Measurements from ENCODE around the gene GLRA2. TPM values are rescaled to one million over a fixed set of nuclear protein-coding genes. Genes with fewer than 3 reads are reported as not detected.
"Not testable (repeated sequence)": the region's sequence is repeated elsewhere in the genome, so short reads cannot be mapped to it uniquely, and the experiment has no call there.

The GLRA2 gene
- polyA plus RNA-seq, 1 of the 3 experiments (the other 2 are of a cell fraction): not detected

DNA sequence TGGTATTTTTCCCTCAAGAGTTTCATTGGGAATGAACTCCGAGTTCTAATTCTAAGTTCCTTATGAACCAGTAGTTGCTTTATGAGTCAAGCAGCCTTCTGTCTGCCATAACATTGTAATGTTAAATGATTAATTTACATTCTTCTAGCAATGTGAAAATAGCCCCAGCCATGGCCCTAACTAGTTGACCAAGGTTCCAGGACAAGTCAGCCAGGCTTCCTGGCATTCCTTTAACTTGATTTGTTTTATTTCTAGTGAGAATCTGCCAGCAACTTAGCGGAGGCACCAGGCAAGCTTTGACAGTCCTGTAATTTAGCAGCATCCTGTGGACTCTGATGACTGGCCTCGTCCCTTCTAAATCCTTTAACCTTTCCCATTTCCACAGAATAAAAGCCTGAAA, 69.0 kb downstream of the GLRA2 start:
- ChIA-PET POLR2A (no interaction called here), CTCF (no interaction called here)
- Histone ChIP-seq H3K4me2 (no peak overlapping the region), H3K27ac (ENCODE audit: low read depth in 2 of 2, low read length in 1 of 2) (no peak overlapping the region), H3K79me2 (ENCODE audit: insufficient read depth) (no peaks in the 10 kb centered on the region), H2AFZ (ENCODE audit: low read depth) (no peak overlapping the region), H3K9me3 (no peaks in the 10 kb centered on the region), H3K27me3 (ENCODE audit: insufficient read depth) (no peaks in the 10 kb centered on the region), H3K9ac (no peak overlapping the region), H3K9me2 (no peaks in the 10 kb centered on the region), H3K4me3 (ENCODE audit: low read depth in 2 of 2, low read length in 1 of 2) (no peak overlapping the region), H3F3A (replicated peaks; ENCODE audit: insufficient read depth) (no peaks in the 10 kb centered on the region), H4K20me1 (ENCODE audit: insufficient read depth) (no peaks in the 10 kb centered on the region), H3K4me1 (ENCODE audit: control insufficient read depth in 1 of 2, insufficient read depth in 2 of 2, low read depth in 1 of 2, low read length in 1 of 2) (no peaks in the 10 kb centered on the region), H3K36me3 (replicated peaks in 1 of 2; ENCODE audit: control insufficient read depth in 1 of 2, insufficient read depth in 2 of 2, low read length in 1 of 2) (no peaks in the 10 kb centered on the region)
- WGBS (ENCODE audit: low lambda C conversion rate): 0% methylated on average over 3 of the region's 3 CpGs
- no peak for DNase-seq
- TF ChIP-seq RFX5 (IDR thresholded peaks at IDR 0.05; ENCODE audit: low read length): no peak
- TF ChIP-seq YY1 (IDR thresholded peaks at IDR 0.05; ENCODE audit: low read depth): no peak
- no peak for TF ChIP-seq JUND (IDR thresholded peaks at IDR 0.05)
- TF ChIP-seq POLR2AphosphoS5 (IDR thresholded peaks at IDR 0.05; ENCODE audit: low read depth, low read length): no peak
- TF ChIP-seq RCOR1 (IDR thresholded peaks at IDR 0.05; ENCODE audit: low read length): no peak
- TF ChIP-seq CHD2 (IDR thresholded peaks at IDR 0.05; ENCODE audit: low read length, partially characterized antibody): no peak
- no peak for TF ChIP-seq FOSL2 (IDR thresholded peaks at IDR 0.05; ENCODE audit: borderline replicate concordance, low read depth)
- TF ChIP-seq EP300 (IDR thresholded peaks at IDR 0.05; ENCODE audit: borderline replicate concordance in 1 of 2, low read depth in 1 of 2, low read length in 1 of 2): no peak
- no peak for TF ChIP-seq RXRA (IDR thresholded peaks at IDR 0.05; ENCODE audit: borderline replicate concordance, low read depth)
- no peak for TF ChIP-seq FOXJ3 (CRISPR knock-in tag; IDR thresholded peaks at IDR 0.05)
- TF ChIP-seq, protein P1, sequence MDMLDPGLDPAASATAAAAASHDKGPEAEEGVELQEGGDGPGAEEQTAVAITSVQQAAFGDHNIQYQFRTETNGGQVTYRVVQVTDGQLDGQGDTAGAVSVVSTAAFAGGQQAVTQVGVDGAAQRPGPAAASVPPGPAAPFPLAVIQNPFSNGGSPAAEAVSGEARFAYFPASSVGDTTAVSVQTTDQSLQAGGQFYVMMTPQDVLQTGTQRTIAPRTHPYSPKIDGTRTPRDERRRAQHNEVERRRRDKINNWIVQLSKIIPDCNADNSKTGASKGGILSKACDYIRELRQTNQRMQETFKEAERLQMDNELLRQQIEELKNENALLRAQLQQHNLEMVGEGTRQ (IDR thresholded peaks at IDR 0.05; ENCODE audit: borderline replicate concordance, low read depth, low read length): no peak
- TF ChIP-seq, protein P2, sequence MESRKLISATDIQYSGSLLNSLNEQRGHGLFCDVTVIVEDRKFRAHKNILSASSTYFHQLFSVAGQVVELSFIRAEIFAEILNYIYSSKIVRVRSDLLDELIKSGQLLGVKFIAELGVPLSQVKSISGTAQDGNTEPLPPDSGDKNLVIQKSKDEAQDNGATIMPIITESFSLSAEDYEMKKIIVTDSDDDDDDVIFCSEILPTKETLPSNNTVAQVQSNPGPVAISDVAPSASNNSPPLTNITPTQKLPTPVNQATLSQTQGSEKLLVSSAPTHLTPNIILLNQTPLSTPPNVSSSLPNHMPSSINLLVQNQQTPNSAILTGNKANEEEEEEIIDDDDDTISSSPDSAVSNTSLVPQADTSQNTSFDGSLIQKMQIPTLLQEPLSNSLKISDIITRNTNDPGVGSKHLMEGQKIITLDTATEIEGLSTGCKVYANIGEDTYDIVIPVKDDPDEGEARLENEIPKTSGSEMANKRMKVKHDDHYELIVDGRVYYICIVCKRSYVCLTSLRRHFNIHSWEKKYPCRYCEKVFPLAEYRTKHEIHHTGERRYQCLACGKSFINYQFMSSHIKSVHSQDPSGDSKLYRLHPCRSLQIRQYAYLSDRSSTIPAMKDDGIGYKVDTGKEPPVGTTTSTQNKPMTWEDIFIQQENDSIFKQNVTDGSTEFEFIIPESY (IDR thresholded peaks at IDR 0.05; ENCODE audit: borderline replicate concordance, low read depth): no peak

DNA sequence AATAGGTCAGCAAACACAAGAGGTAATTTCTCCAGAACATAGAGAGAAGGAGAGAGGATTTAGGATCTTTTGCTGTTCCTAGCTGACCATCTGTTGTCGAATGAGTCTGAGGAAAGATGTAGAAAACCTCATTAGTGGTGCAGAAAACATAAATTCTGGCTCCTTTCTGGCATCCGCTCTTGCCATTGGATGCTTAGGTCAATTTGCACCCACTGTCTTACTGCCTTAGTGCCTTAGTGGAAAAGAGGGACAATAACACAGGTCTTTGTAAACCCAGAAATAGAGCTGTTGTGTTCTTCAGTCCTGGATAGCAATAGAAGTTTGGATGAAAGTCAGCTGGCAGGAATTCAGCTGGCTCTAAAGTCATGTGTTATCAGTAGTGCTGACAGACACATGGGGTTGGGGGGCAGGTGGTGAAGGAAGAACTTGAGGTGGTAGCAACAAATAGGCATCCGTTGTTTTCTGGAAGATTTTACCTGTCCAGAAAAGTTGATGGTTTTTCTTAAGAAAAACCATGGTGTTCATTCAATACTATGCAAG, 78.2 kb downstream of the GLRA2 start:
- 13% methylated on average over 3 of the region's 3 CpGs for WGBS (ENCODE audit: low lambda C conversion rate)

DNA sequence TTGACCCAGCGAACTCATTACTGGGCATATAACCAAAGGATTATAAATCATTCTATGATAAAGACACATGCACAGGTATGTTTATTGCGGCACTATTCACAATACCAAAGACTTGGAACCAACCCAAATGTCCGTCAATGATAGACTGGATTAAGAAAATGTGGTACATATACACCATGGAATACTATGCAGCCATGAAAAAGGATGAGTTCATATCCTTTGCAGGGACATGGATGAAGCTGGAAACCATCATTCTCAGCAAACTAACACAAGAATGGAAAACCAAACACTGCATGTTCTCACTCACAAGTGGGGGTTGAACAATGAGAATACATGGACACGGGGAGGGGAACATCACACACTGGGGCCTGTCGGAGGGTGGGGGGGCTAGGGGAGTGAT, 83.1 kb downstream of the GLRA2 start:
- H3K9me3 ChIP-seq; H3K36me3 ChIP-seq (replicated peaks in 1 of 2; ENCODE audit: control insufficient read depth in 1 of 2, insufficient read depth in 2 of 2, low read length in 1 of 2); H3K27ac ChIP-seq (ENCODE audit: low read depth in 2 of 2, low read length in 1 of 2); H3K4me3 ChIP-seq (ENCODE audit: low read depth in 2 of 2, low read length in 1 of 2); DNase-seq; H2AFZ ChIP-seq (ENCODE audit: low read depth); H4K20me1 ChIP-seq (ENCODE audit: insufficient read depth); CTCF ChIA-PET; H3K9me2 ChIP-seq; H3K4me1 ChIP-seq (ENCODE audit: control insufficient read depth in 1 of 2, insufficient read depth in 2 of 2, low read depth in 1 of 2, low read length in 1 of 2); H3K4me2 ChIP-seq; H3K9ac ChIP-seq; H3K27me3 ChIP-seq (ENCODE audit: insufficient read depth); POLR2A ChIA-PET; H3K79me2 ChIP-seq (ENCODE audit: insufficient read depth); H3F3A ChIP-seq (replicated peaks; ENCODE audit: insufficient read depth): not testable (repeated sequence)
- WGBS (ENCODE audit: low lambda C conversion rate): 32% methylated on average over 5 of the region's 5 CpGs

More for the DNA sequence above, 78.2 kb downstream of the GLRA2 start:
- Histone ChIP-seq H3K36me3 (replicated peaks in 1 of 2; ENCODE audit: control insufficient read depth in 1 of 2, insufficient read depth in 2 of 2, low read length in 1 of 2) (no peaks in the 10 kb centered on the region), H3K4me2 (no peak overlapping the region), H3K9me3 (no peaks in the 10 kb centered on the region), H3K4me3 (ENCODE audit: low read depth in 2 of 2, low read length in 1 of 2) (no peak overlapping the region), H3K27ac (ENCODE audit: low read depth in 2 of 2, low read length in 1 of 2) (no peak overlapping the region), H3K79me2 (ENCODE audit: insufficient read depth) (no peaks in the 10 kb centered on the region), H3K9me2 (no peaks in the 10 kb centered on the region), H3K4me1 (ENCODE audit: control insufficient read depth in 1 of 2, insufficient read depth in 2 of 2, low read depth in 1 of 2, low read length in 1 of 2) (no peaks in the 10 kb centered on the region), H3F3A (replicated peaks; ENCODE audit: insufficient read depth) (no peaks in the 10 kb centered on the region), H3K9ac (no peak overlapping the region), H4K20me1 (ENCODE audit: insufficient read depth) (no peaks in the 10 kb centered on the region), H2AFZ (ENCODE audit: low read depth) (no peak overlapping the region), H3K27me3 (ENCODE audit: insufficient read depth) (no peaks in the 10 kb centered on the region)
- POLR2A ChIA-PET: no interaction called here
- no peak for DNase-seq
- TF ChIP-seq JUND (IDR thresholded peaks at IDR 0.05): no peak
- no peak for TF ChIP-seq FOXM1 (IDR thresholded peaks at IDR 0.05; ENCODE audit: low read depth)
- TF ChIP-seq, protein P1 (IDR thresholded peaks at IDR 0.05; ENCODE audit: borderline replicate concordance, low read depth, low read length): no peak
- TF ChIP-seq, protein P3, sequence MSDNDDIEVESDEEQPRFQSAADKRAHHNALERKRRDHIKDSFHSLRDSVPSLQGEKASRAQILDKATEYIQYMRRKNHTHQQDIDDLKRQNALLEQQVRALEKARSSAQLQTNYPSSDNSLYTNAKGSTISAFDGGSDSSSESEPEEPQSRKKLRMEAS (IDR thresholded peaks at IDR 0.05; ENCODE audit: low read depth): no peak
- CTCF ChIA-PET: no interaction called here
